OCI-LY3 (cell line): ENCODE results near the gene UTP3.
"Not testable (repeated sequence)": the region's sequence is repeated elsewhere in the genome, so short reads cannot be mapped to it uniquely, and the experiment has no call there.

ENCODE experiments used
- H2AFZ ChIP-seq: fragments of 200-600, 300-600 bp; shearing (Covaris generic); 2 replicates; pipeline ENCODE4 v1.6.0; 2014; ENCODE audit warnings: antibody characterized with exemption, low read depth, low read length
- H3K27ac ChIP-seq: fragments of 200-600, 300-600 bp; sonication (generic); 2 replicates; pipeline ENCODE4 v1.5.1; 2014; ENCODE audit warnings: mild to moderate bottlenecking, low read length, moderate library complexity, mixed read lengths
- H3K27me3 ChIP-seq: fragments of 200-600, 300-600 bp; sonication (generic); 2 replicates; pipeline ENCODE4 v1.6.1; 2014; ENCODE audit warnings: low read depth, low read length, mixed read lengths
- H3K36me3 ChIP-seq: fragments of 200-600, 300-600 bp; sonication (generic); replicated peaks from 2 replicates; pipeline ENCODE3; 2014; ENCODE audit warnings: low read depth, low read length, mixed read lengths
- H3K4me1 ChIP-seq: fragments of 300-600, 200-600 bp; sonication (generic); 2 replicates; pipeline ENCODE4 v1.6.1; 2014; ENCODE audit warnings: low read length, mixed read lengths
- H3K4me2 ChIP-seq: fragments of 200-600, 300-600 bp; sonication (generic); 2 replicates; pipeline ENCODE4 v1.6.1; 2014; ENCODE audit warnings: low read length, mixed read lengths
- H3K4me3 ChIP-seq: fragments of 300-600, 200-600 bp; sonication (generic); 2 replicates; pipeline ENCODE4 v1.5.1; 2014; ENCODE audit warnings: antibody characterized with exemption, mild to moderate bottlenecking, low read length, moderate library complexity
- H3K79me2 ChIP-seq: fragments of 300-600, 200-600 bp; shearing (Covaris generic); 2 replicates; pipeline ENCODE4 v1.6.1; 2014; ENCODE audit warnings: mild to moderate bottlenecking, low read length, mixed read lengths
- H3K9ac ChIP-seq: fragments of 300-600, 200-600 bp; shearing (Covaris generic); 2 replicates; pipeline ENCODE4 v1.6.0; 2014; ENCODE audit warnings: mild to moderate bottlenecking, low read length, moderate library complexity
- H3K9me3 ChIP-seq: fragments of 200-600, 300-600 bp; shearing (Covaris generic); 2 replicates; pipeline ENCODE4 v1.6.1; 2014; ENCODE audit warnings: low read length, mixed read lengths; ENCODE audit not compliant: insufficient read depth
- H4K20me1 ChIP-seq: fragments of 200-600, 300-600 bp; sonication (generic); 2 replicates; pipeline ENCODE4 v1.6.1; 2016; ENCODE audit warnings: low read length, mixed read lengths; ENCODE audit not compliant: insufficient read depth
- CTCF ChIP-seq: fragments of 200-600, 300-600 bp; sonication (generic); IDR thresholded peaks from 2 replicates; pipeline ENCODE4 v1.5.1; 2014; ENCODE audit warnings: antibody characterized with exemption, low read length, low read depth
- EZH2phosphoT487 ChIP-seq: fragments of 200-600 bp; shearing (Covaris generic); IDR thresholded peaks from 2 replicates; pipeline ENCODE4 v1.6.1; 2018; ENCODE audit warnings: antibody characterized with exemption, mixed run types, low read depth

Gene UTP3

GRCh38 chr4:70734168-70734954 is 46.0 kb downstream of the UTP3 start:
- H3K9me3 ChIP-seq = no peaks in the 10 kb centered on the region
- H3K27me3 ChIP-seq = no peaks in the 10 kb centered on the region
- peak overlapping the region; percentile 72 for H3K4me3 ChIP-seq
- peak overlapping the region; percentile 72 for H3K9ac ChIP-seq
- no peaks in the 10 kb centered on the region for H3K36me3 ChIP-seq
- peak overlapping the region; percentile 95 for H3K27ac ChIP-seq
- H3K79me2 ChIP-seq = peaks cover 25% of the 10 kb centered on the region
- no peak overlapping the region; the same call in 1 of the 2 replicates for H2AFZ ChIP-seq
- no peak for TF ChIP-seq EZH2phosphoT487
- no peak for TF ChIP-seq CTCF
- peak overlapping the region; percentile 98 for H3K4me2 ChIP-seq
- H3K4me1 ChIP-seq = peaks cover 43% of the 10 kb centered on the region
- no peaks in the 10 kb centered on the region for H4K20me1 ChIP-seq

- H3K27ac ChIP-seq = peak overlapping the region; percentile 95
- H3K9ac ChIP-seq = peak overlapping the region; percentile 72
- H3K4me3 ChIP-seq = peak overlapping the region; percentile 72
Observed at GRCh38 chr4:70734971-70735370, 46.6 kb downstream of the UTP3 start.

GRCh38 chr4:70735915-70736314 is 47.6 kb downstream of the UTP3 start:
- peak; percentile 44 for TF ChIP-seq CTCF
- not testable (repeated sequence) for H4K20me1 ChIP-seq, H3K4me3 ChIP-seq, H3K27me3 ChIP-seq, H3K9me3 ChIP-seq, H2AFZ ChIP-seq, H3K27ac ChIP-seq, H3K36me3 ChIP-seq, H3K9ac ChIP-seq, H3K4me2 ChIP-seq
- peaks cover 43% of the 10 kb centered on the region for H3K4me1 ChIP-seq
- H3K79me2 ChIP-seq = peaks cover 22% of the 10 kb centered on the region

More at GRCh38 chr4:70734971-70735370, 46.6 kb downstream of the UTP3 start:
- H2AFZ ChIP-seq = no peak overlapping the region; the same call in 1 of the 2 replicates
- peaks cover 25% of the 10 kb centered on the region for H3K79me2 ChIP-seq
- H3K36me3 ChIP-seq = no peaks in the 10 kb centered on the region
- peaks cover 43% of the 10 kb centered on the region for H3K4me1 ChIP-seq
- no peaks in the 10 kb centered on the region for H4K20me1 ChIP-seq
- H3K27me3 ChIP-seq = no peaks in the 10 kb centered on the region
- TF ChIP-seq CTCF (no peak), EZH2phosphoT487 (no peak)
- no peaks in the 10 kb centered on the region for H3K9me3 ChIP-seq
- peak overlapping the region; percentile 98 for H3K4me2 ChIP-seq

- no peak overlapping the region for H2AFZ ChIP-seq
- H3K27ac ChIP-seq = peak overlapping the region; percentile 6; the same call in 1 of the 2 replicates
- no peaks in the 10 kb centered on the region for H3K27me3 ChIP-seq
- H3K4me3 ChIP-seq = no peak overlapping the region
- H3K4me2 ChIP-seq = peak overlapping the region; percentile 19
- H3K36me3 ChIP-seq = no peaks in the 10 kb centered on the region
- H3K4me1 ChIP-seq = peaks cover 43% of the 10 kb centered on the region
- no peak for TF ChIP-seq EZH2phosphoT487
- TF ChIP-seq CTCF = no peak
- peaks cover 20% of the 10 kb centered on the region for H3K79me2 ChIP-seq
- peak overlapping the region; percentile 1; the same call in 1 of the 2 replicates for H3K9ac ChIP-seq
- no peaks in the 10 kb centered on the region for H4K20me1 ChIP-seq
- H3K9me3 ChIP-seq = no peaks in the 10 kb centered on the region
Observed at GRCh38 chr4:70737006-70737405, 48.7 kb downstream of the UTP3 start.
